ENCODE data around the gene SLAMF1.

SLAMF1 gene

GRCh38 chr1:160622501-160623226 lies 24.2 kb downstream of the SLAMF1 start:
- no peak for DNase-seq

GRCh38 chr1:160621633-160622413 lies 25.0 kb downstream of the SLAMF1 start:
- DNase-seq = no peak

GRCh38 chr1:160620942-160621632 lies 25.8 kb downstream of the SLAMF1 start:
- DNase-seq = no peak

- DNase-seq = no peak
Observed at GRCh38 chr1:160619742-160620277, 27.0 kb downstream of the SLAMF1 start.

- peak; percentile 46 for DNase-seq
Observed at GRCh38 chr1:160618763-160619274, 28.0 kb downstream of the SLAMF1 start.

GRCh38 chr1:160618327-160618726 lies 28.5 kb downstream of the SLAMF1 start:
- DNase-seq = no peak

GRCh38 chr1:160615660-160616059 lies 31.2 kb downstream of the SLAMF1 start:
- no peak for DNase-seq

GRCh38 chr1:160614410-160614809 lies 32.4 kb downstream of the SLAMF1 start:
- no peak for DNase-seq

GRCh38 chr1:160612613-160613218 lies 34.1 kb downstream of the SLAMF1 start:
- no peak for DNase-seq

- no peak for DNase-seq
Observed at GRCh38 chr1:160610569-160611242, 36.1 kb downstream of the SLAMF1 start.

GRCh38 chr1:160608941-160609340 lies 37.9 kb downstream of the SLAMF1 start:
- DNase-seq = no peak

GRCh38 chr1:160608514-160608913 lies 38.3 kb downstream of the SLAMF1 start:
- no peak for DNase-seq

GRCh38 chr1:160608057-160608456 lies 38.8 kb downstream of the SLAMF1 start:
- DNase-seq = no peak

GRCh38 chr1:160607672-160608032 lies 39.2 kb downstream of the SLAMF1 start:
- DNase-seq = no peak

- DNase-seq = peak; percentile 52
Observed at GRCh38 chr1:160607011-160607671, 39.7 kb downstream of the SLAMF1 start.

GRCh38 chr1:160606611-160607010 lies 40.2 kb downstream of the SLAMF1 start:
- DNase-seq = no peak

GRCh38 chr1:160605792-160606479 lies 40.9 kb downstream of the SLAMF1 start:
- DNase-seq = no peak

GRCh38 chr1:160605205-160605604 lies 41.6 kb downstream of the SLAMF1 start:
- DNase-seq = no peak

GRCh38 chr1:160597705-160598104 lies 49.1 kb downstream of the SLAMF1 start:
- DNase-seq = no peak

GRCh38 chr1:160597051-160597450 lies 49.8 kb downstream of the SLAMF1 start:
- no peak for DNase-seq

GRCh38 chr1:160590488-160590887 lies 56.4 kb downstream of the SLAMF1 start:
- no peak for DNase-seq
